Right renal pelvis (tissue), 4 donors: ENCODE data around the gene GRID2. TPM values are rescaled to one million over a fixed set of nuclear protein-coding genes. Genes with fewer than 3 reads are reported as not detected.
"Not testable (repeated sequence)": the region's sequence is repeated elsewhere in the genome, so short reads cannot be mapped to it uniquely, and the experiment has no call there.

ENCODE experiments used
- DNase-seq, 4 donors: peaks; one replicate each; pipeline ENCODE4 v3.0.0-alpha.2; 2013; ENCODE audit warnings: low read depth in 4 of 4, low spot score in 3 of 4, missing footprints in 1 of 4
- polyA plus RNA-seq, 4 donors: library from polyadenylated mRNA; unstranded; fragments of 120-200 nt; gene quantifications; one replicate each; pipeline ENCODE4 v1.2.1, GENCODE V29; 2013; ENCODE audit not compliant: insufficient read length in 4 of 4

The GRID2 gene
- polyA plus RNA-seq, 4 donors, result 2.6 to 7.4 (median 5.5) TPM

GRCh38 chr4:93263166-93263565 is 959.4 kb downstream of the GRID2 start:
- DNase-seq, result no peak

GRCh38 chr4:93267747-93268146 is 964.0 kb downstream of the GRID2 start:
- no peak for DNase-seq

GRCh38 chr4:93285346-93285745 is 981.6 kb downstream of the GRID2 start:
- no peak for DNase-seq

- no peak for DNase-seq
Measured at GRCh38 chr4:93289241-93289640, 985.5 kb downstream of the GRID2 start.

DNA sequence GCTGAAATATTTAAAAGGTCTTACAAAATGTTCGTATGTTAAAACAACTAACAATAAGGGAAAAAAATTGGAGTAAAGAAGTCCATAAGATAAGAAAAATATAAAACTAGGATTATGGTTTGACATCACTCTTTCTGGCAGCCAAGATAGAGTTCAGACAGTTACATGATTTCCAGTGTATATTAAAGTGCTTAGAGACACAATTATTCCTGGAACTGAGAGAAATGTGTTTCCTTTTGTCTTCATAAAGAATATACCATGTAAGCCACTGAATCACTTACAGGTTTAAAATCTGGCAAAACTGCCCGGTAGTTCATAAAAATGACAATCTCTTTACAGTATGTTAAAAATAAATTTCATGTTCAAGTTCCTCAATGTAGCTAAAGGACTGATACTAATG is 986.1 kb downstream of the GRID2 start:
- no peak for DNase-seq

GRCh38 chr4:93299118-93299517 is 995.4 kb downstream of the GRID2 start:
- DNase-seq, result no peak

DNA sequence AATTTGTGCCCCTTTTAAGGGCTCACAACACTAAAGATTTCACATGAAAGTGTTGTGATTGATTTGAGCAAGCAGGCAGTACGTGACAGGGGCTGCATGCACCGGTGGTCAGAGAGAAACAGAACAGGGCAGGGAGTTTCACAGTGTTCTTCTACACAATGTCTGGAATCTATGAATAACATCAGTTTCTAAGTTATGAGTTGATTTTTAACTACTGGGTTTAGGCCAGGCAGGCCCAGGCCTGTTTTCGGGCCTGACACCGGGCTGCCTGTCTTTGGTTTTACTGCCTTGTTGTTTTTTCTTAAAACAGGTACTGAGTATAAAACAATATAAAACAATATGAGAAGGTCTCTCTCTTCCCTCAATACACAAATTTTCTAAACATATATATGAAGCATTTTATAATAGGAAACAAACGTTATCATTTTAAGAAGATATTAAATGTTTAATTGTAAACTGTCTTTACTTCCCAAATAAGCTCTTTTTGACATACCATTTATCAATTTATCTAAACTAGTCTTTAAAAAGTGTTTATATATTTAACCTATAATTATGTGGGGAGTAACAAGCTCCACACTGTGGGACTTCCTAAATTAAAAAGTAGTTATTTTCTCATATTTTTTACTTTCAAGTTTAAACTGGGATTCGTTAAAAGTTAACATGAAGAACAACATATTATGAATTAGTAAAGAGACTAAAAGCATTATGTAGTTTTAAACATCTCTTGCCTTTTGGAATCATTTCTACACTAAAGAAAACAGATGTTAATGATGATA is 997.2 kb downstream of the GRID2 start:
- not testable (repeated sequence) for DNase-seq

DNA sequence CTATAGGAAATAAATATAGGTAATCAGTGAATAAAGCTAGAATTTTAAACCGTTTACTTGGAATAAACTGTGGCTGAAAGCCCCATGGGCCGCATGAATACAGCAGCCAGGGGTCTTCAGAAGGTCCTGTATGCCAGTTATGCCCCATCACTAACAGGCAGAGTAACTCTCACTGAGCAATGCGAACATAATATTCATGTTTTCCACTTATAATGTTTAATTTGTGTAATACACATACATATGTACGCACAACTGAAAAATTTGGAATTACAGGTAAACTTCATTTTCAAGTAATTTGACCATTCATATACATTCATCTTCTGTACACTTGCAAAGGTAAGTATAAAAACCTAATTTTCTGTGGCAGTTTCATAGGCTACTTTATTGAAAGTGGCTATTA is 998.5 kb downstream of the GRID2 start:
- no peak for DNase-seq

GRCh38 chr4:93303440-93303839 is 999.7 kb downstream of the GRID2 start:
- DNase-seq, result no peak

- no peak for DNase-seq
Measured at GRCh38 chr4:93312299-93312698, 1008.5 kb downstream of the GRID2 start.

DNA sequence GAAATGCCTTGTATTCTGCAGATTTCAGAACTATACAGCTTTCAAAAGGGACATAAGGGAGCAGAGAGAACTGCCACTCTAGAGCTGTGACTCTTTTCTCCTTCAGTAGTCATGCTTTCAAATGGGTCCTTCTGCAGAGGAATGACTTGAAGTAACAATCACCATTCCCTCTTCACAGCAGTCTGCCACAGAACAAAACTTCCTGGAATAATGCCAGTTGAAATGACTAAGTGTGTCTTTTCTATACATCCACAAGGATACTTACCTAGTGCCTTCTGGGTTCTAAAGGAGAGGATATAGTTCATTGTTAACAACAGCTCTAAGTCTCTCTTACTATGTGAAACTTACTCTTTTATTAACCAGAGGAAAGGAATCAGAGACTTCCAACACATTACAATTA is 1009.4 kb downstream of the GRID2 start:
- DNase-seq, result no peak

- DNase-seq, result no peak
Measured at GRCh38 chr4:93317057-93317456, 1013.3 kb downstream of the GRID2 start.

GRCh38 chr4:93317561-93317960 is 1013.8 kb downstream of the GRID2 start:
- no peak for DNase-seq

- no peak for DNase-seq
Measured at GRCh38 chr4:93319041-93319440, 1015.3 kb downstream of the GRID2 start.

GRCh38 chr4:93320356-93320755 is 1016.6 kb downstream of the GRID2 start:
- no peak for DNase-seq

DNA sequence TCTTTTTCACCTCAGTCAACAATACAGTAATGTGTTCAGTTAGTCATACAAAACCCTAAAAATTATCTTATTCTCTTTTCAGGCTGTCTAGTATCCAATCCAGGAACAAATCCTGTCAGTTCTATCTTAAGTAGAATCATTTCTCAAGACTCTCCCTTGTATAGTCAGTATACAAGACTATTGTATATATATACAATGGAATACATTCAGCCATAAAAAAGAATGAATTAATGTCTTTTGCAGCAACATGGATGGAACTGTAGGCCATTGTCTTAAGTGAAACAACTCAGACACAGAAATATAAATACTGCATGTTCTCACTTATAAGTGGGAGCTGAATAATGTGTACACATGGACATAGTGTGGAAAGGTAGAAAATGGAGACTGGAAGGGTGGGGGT is 1023.6 kb downstream of the GRID2 start:
- DNase-seq, result no peak

DNA sequence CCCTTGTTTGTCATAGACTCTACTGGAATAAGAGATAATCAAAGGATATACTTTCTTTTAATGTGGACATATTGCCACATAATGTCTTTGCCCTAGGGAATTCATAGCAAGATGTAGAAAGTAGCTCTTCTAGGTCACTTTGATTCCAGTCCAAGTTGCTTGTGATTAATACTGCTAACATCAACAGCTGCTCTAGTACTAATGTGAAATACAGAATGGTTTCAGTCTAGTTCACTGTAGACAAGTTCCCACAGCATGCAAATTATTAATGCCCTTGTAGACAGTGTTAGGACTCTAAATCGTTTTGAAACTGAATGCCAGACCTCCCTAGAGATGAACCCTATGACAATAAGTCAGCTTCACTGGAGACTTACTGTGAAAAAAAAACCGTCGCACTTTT is 1030.2 kb downstream of the GRID2 start:
- peak in 1 of 4 donors; percentile 9 for DNase-seq

DNA sequence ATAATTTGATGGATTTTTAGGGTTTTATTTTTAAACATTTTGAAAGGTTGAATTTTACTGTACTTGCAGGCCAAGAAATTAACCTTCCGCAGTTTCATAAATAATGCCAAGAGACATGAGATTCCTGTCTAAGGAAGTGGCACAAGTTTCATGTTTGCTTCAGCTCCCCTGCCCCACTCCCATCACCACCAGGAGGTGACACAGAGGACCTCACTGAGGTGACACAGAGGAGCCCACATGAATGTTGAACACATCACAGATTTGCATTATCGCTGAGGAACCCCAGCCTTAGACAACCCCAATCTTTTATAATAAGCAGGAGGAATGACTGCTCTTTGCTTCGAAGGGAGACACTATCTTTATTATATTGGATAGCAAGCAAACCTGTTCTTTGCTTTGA is 1033.4 kb downstream of the GRID2 start:
- DNase-seq, result no peak

- DNase-seq, result no peak
Measured at GRCh38 chr4:93342738-93343137, 1039.0 kb downstream of the GRID2 start.

DNA sequence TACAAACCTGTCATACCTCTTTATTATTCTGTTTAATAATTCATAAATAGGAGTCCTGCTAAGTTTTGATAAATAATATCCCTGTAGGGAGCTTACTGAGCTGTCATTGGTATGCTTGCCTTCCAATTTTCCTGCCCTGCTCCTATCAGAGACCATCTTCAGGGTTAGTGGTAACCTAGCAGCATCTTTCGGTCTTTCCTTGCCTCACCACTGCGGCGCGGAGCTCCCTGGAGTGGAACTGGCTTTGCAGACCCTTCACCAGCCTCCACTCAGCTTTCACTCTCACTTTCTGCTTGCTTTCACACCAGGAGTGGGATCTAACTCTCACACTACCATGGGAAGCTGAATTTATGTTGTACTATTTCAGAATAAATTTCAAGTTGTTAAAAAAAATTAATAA is 1043.1 kb downstream of the GRID2 start:
- DNase-seq, result no peak

DNA sequence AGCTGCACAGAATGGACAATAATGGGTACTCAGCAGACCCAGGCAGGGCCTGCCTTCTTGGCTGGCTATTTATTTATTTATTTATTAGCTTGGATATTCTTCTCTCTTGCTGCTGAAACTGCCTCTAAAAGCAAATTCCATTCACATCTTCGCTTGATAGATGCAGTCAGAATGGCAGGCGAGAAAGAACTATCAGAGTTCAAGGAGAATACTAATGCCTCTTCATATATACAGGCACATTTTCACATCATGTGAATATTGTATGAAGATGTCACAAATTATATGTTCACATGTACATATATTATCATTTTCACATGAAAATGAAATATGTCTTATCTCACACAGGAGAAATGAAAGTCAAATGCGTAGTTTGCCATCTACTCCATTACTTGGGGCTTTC is 1045.1 kb downstream of the GRID2 start:
- no peak for DNase-seq

DNA sequence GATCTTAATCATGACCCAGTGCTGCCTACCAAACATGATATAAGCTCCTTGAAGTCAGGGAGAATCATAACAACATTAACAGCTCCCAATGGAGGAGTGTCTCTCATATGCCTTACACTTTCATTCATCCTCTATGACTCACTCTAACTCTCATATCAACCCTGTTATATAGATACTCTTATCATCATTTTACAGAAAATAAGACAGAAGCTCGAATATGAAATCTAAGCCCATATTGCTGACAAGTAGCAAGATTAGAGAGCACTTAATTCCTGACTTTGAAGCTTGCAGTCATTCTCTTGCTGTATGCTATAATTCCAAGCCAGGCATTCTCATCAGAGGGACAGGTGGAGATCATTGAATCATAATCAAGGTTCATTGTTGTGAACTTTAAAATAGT is 1048.1 kb downstream of the GRID2 start:
- no peak for DNase-seq

- DNase-seq, result no peak
Measured at GRCh38 chr4:93355411-93355810, 1051.6 kb downstream of the GRID2 start.
